ENCODE results near the gene NDFIP2. TPM values are rescaled to one million over a fixed set of nuclear protein-coding genes. Genes with fewer than 3 reads are reported as not detected.

Gene NDFIP2
- total and polyA plus RNA-seq, 2 experiments from 2014 or later: 28.3 to 28.7 TPM

DNA sequence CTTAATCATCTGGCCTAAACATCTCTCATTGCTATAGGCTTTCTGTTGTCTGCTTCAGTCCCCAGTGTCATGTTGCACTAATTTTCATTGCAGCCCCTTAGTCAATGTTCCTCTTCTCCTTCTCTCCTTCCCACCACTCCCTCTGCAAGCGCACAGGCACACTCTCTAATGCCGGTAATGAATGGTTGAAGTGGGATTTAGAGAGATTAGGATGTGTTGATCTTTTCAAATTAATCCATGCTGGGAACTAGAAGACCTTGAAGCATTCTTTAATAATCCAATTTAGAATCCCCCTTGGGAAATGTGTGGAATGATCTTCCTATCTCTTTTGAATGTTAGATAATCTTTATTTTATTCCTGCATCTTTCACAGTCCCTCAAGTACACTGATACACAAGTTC is 33.2 kb upstream of the NDFIP2 start:
- no peaks in the 10 kb centered on the region for H3F3A ChIP-seq (replicated peaks; ENCODE audit: low read depth)

More for the DNA sequence above, 33.2 kb upstream of the NDFIP2 start:
- Histone ChIP-seq H4K20me1 (replicated peaks; ENCODE audit: insufficient read depth) (no peaks in the 10 kb centered on the region), H3K36me3 (ENCODE audit: insufficient read depth) (no peaks in the 10 kb centered on the region), H3K79me2 (replicated peaks; ENCODE audit: insufficient read depth) (no peaks in the 10 kb centered on the region), H3K27ac (ENCODE audit: low read depth) (no peak overlapping the region), H3K9me2 (ENCODE audit: insufficient read depth) (no peaks in the 10 kb centered on the region), H2AFZ (no peak overlapping the region), H3K4me1 (ENCODE audit: insufficient read depth) (peaks cover 11% of the 10 kb centered on the region; the same call in 1 of the 2 replicates), H3K4me3 (no peak overlapping the region), H3K4me2 (no peak overlapping the region), H3K27me3 (ENCODE audit: insufficient read depth) (no peaks in the 10 kb centered on the region)
- Mint-ChIP-seq H3K9me3 (no peaks in the 10 kb centered on the region), H3K36me3 (ENCODE audit: low read depth) (no peaks in the 10 kb centered on the region), H3K4me3 (no peak overlapping the region), H3K4me1 (peaks cover 30% of the 10 kb centered on the region), H3K27ac (no peak overlapping the region), H3K27me3 (ENCODE audit: insufficient read depth, low read depth, poor library complexity) (peaks cover 9% of the 10 kb centered on the region)
- DNase-seq (ENCODE audit: low spot score): no peak
- TF ChIP-seq NANOG (IDR thresholded peaks at IDR 0.05; ENCODE audit: borderline replicate concordance): no peak
- TF ChIP-seq, protein P1, sequence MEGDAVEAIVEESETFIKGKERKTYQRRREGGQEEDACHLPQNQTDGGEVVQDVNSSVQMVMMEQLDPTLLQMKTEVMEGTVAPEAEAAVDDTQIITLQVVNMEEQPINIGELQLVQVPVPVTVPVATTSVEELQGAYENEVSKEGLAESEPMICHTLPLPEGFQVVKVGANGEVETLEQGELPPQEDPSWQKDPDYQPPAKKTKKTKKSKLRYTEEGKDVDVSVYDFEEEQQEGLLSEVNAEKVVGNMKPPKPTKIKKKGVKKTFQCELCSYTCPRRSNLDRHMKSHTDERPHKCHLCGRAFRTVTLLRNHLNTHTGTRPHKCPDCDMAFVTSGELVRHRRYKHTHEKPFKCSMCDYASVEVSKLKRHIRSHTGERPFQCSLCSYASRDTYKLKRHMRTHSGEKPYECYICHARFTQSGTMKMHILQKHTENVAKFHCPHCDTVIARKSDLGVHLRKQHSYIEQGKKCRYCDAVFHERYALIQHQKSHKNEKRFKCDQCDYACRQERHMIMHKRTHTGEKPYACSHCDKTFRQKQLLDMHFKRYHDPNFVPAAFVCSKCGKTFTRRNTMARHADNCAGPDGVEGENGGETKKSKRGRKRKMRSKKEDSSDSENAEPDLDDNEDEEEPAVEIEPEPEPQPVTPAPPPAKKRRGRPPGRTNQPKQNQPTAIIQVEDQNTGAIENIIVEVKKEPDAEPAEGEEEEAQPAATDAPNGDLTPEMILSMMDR (conservative IDR thresholded peaks at IDR 0.05; ENCODE audit: low read depth in 2 of 2): no peak
- no peak for TF ChIP-seq EZH2phosphoT487 (IDR thresholded peaks at IDR 0.05; ENCODE audit: unreplicated experiment)
- TF ChIP-seq EZH2 (IDR thresholded peaks at IDR 0.05; ENCODE audit: low read depth, unreplicated experiment): no peak
- no peak for TF ChIP-seq STAT1 (IDR thresholded peaks at IDR 0.05; ENCODE audit: unreplicated experiment)
- no peak for TF ChIP-seq JUNB (IDR thresholded peaks at IDR 0.05; ENCODE audit: unreplicated experiment)
- no peak for TF ChIP-seq ZNF114 (CRISPR knock-in tag; IDR thresholded peaks at IDR 0.05)
- TF ChIP-seq, protein P2, sequence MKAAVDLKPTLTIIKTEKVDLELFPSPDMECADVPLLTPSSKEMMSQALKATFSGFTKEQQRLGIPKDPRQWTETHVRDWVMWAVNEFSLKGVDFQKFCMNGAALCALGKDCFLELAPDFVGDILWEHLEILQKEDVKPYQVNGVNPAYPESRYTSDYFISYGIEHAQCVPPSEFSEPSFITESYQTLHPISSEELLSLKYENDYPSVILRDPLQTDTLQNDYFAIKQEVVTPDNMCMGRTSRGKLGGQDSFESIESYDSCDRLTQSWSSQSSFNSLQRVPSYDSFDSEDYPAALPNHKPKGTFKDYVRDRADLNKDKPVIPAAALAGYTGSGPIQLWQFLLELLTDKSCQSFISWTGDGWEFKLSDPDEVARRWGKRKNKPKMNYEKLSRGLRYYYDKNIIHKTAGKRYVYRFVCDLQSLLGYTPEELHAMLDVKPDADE (IDR thresholded peaks at IDR 0.05): no peak
- no peak for TF ChIP-seq CREB1 (CRISPR knock-in tag; IDR thresholded peaks at IDR 0.05; ENCODE audit: low read depth)
- TF ChIP-seq ZNF331 (CRISPR knock-in tag; IDR thresholded peaks at IDR 0.05; ENCODE audit: low read depth): no peak
- TF ChIP-seq, protein P3, sequence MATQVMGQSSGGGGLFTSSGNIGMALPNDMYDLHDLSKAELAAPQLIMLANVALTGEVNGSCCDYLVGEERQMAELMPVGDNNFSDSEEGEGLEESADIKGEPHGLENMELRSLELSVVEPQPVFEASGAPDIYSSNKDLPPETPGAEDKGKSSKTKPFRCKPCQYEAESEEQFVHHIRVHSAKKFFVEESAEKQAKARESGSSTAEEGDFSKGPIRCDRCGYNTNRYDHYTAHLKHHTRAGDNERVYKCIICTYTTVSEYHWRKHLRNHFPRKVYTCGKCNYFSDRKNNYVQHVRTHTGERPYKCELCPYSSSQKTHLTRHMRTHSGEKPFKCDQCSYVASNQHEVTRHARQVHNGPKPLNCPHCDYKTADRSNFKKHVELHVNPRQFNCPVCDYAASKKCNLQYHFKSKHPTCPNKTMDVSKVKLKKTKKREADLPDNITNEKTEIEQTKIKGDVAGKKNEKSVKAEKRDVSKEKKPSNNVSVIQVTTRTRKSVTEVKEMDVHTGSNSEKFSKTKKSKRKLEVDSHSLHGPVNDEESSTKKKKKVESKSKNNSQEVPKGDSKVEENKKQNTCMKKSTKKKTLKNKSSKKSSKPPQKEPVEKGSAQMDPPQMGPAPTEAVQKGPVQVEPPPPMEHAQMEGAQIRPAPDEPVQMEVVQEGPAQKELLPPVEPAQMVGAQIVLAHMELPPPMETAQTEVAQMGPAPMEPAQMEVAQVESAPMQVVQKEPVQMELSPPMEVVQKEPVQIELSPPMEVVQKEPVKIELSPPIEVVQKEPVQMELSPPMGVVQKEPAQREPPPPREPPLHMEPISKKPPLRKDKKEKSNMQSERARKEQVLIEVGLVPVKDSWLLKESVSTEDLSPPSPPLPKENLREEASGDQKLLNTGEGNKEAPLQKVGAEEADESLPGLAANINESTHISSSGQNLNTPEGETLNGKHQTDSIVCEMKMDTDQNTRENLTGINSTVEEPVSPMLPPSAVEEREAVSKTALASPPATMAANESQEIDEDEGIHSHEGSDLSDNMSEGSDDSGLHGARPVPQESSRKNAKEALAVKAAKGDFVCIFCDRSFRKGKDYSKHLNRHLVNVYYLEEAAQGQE (IDR thresholded peaks at IDR 0.05; ENCODE audit: unreplicated experiment): no peak
- no peak for TF ChIP-seq POLR2AphosphoS5 (IDR thresholded peaks at IDR 0.05; ENCODE audit: low read depth)
- TF ChIP-seq, protein P4, sequence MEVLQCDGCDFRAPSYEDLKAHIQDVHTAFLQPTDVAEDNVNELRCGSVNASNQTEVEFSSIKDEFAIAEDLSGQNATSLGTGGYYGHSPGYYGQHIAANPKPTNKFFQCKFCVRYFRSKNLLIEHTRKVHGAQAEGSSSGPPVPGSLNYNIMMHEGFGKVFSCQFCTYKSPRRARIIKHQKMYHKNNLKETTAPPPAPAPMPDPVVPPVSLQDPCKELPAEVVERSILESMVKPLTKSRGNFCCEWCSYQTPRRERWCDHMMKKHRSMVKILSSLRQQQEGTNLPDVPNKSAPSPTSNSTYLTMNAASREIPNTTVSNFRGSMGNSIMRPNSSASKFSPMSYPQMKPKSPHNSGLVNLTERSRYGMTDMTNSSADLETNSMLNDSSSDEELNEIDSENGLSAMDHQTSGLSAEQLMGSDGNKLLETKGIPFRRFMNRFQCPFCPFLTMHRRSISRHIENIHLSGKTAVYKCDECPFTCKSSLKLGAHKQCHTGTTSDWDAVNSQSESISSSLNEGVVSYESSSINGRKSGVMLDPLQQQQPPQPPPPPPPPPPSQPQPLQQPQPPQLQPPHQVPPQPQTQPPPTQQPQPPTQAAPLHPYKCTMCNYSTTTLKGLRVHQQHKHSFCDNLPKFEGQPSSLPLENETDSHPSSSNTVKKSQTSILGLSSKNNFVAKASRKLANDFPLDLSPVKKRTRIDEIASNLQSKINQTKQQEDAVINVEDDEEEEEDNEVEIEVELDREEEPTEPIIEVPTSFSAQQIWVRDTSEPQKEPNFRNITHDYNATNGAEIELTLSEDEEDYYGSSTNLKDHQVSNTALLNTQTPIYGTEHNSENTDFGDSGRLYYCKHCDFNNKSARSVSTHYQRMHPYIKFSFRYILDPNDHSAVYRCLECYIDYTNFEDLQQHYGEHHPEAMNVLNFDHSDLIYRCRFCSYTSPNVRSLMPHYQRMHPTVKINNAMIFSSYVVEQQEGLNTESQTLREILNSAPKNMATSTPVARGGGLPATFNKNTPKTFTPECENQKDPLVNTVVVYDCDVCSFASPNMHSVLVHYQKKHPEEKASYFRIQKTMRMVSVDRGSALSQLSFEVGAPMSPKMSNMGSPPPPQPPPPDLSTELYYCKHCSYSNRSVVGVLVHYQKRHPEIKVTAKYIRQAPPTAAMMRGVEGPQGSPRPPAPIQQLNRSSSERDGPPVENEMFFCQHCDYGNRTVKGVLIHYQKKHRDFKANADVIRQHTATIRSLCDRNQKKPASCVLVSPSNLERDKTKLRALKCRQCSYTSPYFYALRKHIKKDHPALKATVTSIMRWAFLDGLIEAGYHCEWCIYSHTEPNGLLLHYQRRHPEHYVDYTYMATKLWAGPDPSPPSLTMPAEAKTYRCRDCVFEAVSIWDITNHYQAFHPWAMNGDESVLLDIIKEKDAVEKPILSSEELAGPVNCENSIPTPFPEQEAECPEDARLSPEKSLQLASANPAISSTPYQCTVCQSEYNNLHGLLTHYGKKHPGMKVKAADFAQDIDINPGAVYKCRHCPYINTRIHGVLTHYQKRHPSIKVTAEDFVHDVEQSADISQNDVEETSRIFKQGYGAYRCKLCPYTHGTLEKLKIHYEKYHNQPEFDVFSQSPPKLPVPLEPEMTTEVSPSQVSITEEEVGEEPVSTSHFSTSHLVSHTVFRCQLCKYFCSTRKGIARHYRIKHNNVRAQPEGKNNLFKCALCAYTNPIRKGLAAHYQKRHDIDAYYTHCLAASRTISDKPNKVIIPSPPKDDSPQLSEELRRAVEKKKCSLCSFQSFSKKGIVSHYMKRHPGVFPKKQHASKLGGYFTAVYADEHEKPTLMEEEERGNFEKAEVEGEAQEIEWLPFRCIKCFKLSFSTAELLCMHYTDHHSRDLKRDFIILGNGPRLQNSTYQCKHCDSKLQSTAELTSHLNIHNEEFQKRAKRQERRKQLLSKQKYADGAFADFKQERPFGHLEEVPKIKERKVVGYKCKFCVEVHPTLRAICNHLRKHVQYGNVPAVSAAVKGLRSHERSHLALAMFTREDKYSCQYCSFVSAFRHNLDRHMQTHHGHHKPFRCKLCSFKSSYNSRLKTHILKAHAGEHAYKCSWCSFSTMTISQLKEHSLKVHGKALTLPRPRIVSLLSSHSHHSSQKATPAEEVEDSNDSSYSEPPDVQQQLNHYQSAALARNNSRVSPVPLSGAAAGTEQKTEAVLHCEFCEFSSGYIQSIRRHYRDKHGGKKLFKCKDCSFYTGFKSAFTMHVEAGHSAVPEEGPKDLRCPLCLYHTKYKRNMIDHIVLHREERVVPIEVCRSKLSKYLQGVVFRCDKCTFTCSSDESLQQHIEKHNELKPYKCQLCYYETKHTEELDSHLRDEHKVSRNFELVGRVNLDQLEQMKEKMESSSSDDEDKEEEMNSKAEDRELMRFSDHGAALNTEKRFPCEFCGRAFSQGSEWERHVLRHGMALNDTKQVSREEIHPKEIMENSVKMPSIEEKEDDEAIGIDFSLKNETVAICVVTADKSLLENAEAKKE (CRISPR knock-in tag; IDR thresholded peaks at IDR 0.05): no peak
- no peak for ATAC-seq

Data from GM23338 (cell line).